Neuronal stem cell (in vitro differentiated cells): Measurements from ENCODE around the gene ERICH6.

Experiments used
- DNase-seq: peaks from one replicate; pipeline ENCODE4 v3.0.0-alpha.2; 2013; ENCODE audit warnings: low spot score
- H2AFZ ChIP-seq: one replicate; pipeline ENCODE4 v1.6.1; 2013; ENCODE audit warnings: mild to moderate bottlenecking, low read length, inconsistent platforms
- H2AK5ac ChIP-seq: 2 replicates; pipeline ENCODE4 v1.6.1; 2013; ENCODE audit warnings: low read depth, mild to moderate bottlenecking, inconsistent platforms, low read length, moderate library complexity, mixed read lengths
- H2BK120ac ChIP-seq: 2 replicates; pipeline ENCODE4 v1.6.1; 2013; ENCODE audit warnings: low read depth, mild to moderate bottlenecking, inconsistent platforms, low read length, moderate library complexity, mixed read lengths
- H2BK12ac ChIP-seq: one replicate; pipeline ENCODE4 v1.6.1; 2013; ENCODE audit warnings: low read length, inconsistent platforms
- H2BK15ac ChIP-seq: 2 replicates; pipeline ENCODE4 v1.6.1; 2013; ENCODE audit warnings: mild to moderate bottlenecking, low read length, inconsistent platforms, mixed read lengths
- H2BK5ac ChIP-seq: one replicate; pipeline ENCODE4 v1.6.1; 2013; ENCODE audit warnings: inconsistent platforms, mild to moderate bottlenecking, low read length, moderate library complexity
- H3K14ac ChIP-seq: one replicate; pipeline ENCODE4 v1.6.1; 2013; ENCODE audit warnings: low read length, inconsistent platforms
- H3K18ac ChIP-seq: 2 replicates; pipeline ENCODE4 v1.6.1; 2013; ENCODE audit warnings: low read length, inconsistent platforms
- H3K23ac ChIP-seq: 2 replicates; pipeline ENCODE4 v1.6.1; 2013; ENCODE audit warnings: low read depth, mild to moderate bottlenecking, mixed read lengths, low read length, inconsistent platforms; ENCODE audit not compliant: poor library complexity
- H3K27ac ChIP-seq: replicated peaks from 3 replicates; pipeline ENCODE4 v1.5.1; 2013; ENCODE audit warnings: low read length, inconsistent platforms
- H3K27me3 ChIP-seq, 3 experiments: 2 replicates each; pipeline ENCODE4 v1.6.1; 2013; ENCODE audit warnings: low read length in 3 of 3, mild to moderate bottlenecking in 2 of 3, inconsistent platforms in 1 of 3, low read depth in 1 of 3, mixed read lengths in 1 of 3, moderate library complexity in 1 of 3; ENCODE audit not compliant: control insufficient read depth in 3 of 3, insufficient read depth in 3 of 3
- H3K36me3 ChIP-seq, 2 donors: replicated peaks in 1 of 2; 2 replicates each; pipeline ENCODE4 v1.6.1; 2013; ENCODE audit warnings: low read length in 2 of 2; ENCODE audit not compliant: control insufficient read depth in 2 of 2, insufficient read depth in 2 of 2
- H3K4ac ChIP-seq: 2 replicates; pipeline ENCODE4 v1.6.1; 2013; ENCODE audit warnings: inconsistent platforms, mild to moderate bottlenecking, low read length, moderate library complexity
- H3K4me1 ChIP-seq, 2 donors: 1 replicate in 1 of 2; 2 replicates in 1 of 2; pipeline ENCODE4 v1.6.1; 2013; ENCODE audit warnings: low read length in 2 of 2, low read depth in 1 of 2; ENCODE audit not compliant: control insufficient read depth in 2 of 2, insufficient read depth in 1 of 2
- H3K4me2 ChIP-seq: one replicate; pipeline ENCODE4 v1.6.1; 2013; ENCODE audit warnings: mild to moderate bottlenecking, low read length, inconsistent platforms; ENCODE audit not compliant: insufficient read depth, poor library complexity, severe bottlenecking
- H3K4me3 ChIP-seq, 2 donors: 2 replicates each; pipeline ENCODE4 v1.5.1; 2013; ENCODE audit warnings: low read length in 2 of 2, mild to moderate bottlenecking in 2 of 2, inconsistent platforms in 1 of 2, moderate library complexity in 1 of 2
- H3K79me1 ChIP-seq: one replicate; pipeline ENCODE4 v1.6.1; 2013; ENCODE audit warnings: low read depth, mild to moderate bottlenecking, inconsistent platforms, low read length, moderate library complexity
- H3K9ac ChIP-seq: one replicate; pipeline ENCODE4 v1.6.1; 2013; ENCODE audit warnings: mild to moderate bottlenecking, low read depth, low read length, inconsistent platforms; ENCODE audit not compliant: poor library complexity
- H3K9me3 ChIP-seq, 2 donors: replicated peaks in 1 of 2; 2 replicates each; pipeline versions ENCODE3 to v1.6.1; 2013; ENCODE audit warnings: low read length in 2 of 2, mild to moderate bottlenecking in 2 of 2, inconsistent platforms in 1 of 2, low read depth in 1 of 2, mixed read lengths in 1 of 2, moderate library complexity in 1 of 2; ENCODE audit not compliant: control insufficient read depth in 2 of 2, insufficient read depth in 1 of 2
- H4K8ac ChIP-seq: one replicate; pipeline ENCODE4 v1.6.1; 2013; ENCODE audit warnings: low read depth, mild to moderate bottlenecking, inconsistent platforms, low read length, moderate library complexity
- H4K91ac ChIP-seq: one replicate; pipeline ENCODE4 v1.6.1; 2013; ENCODE audit warnings: low read length, low read depth, mild to moderate bottlenecking, inconsistent platforms; ENCODE audit not compliant: poor library complexity
- WGBS, 2 donors: extraction: QIAGEN DNeasy Blood & Tissue Kit; methylation state at CpG; one replicate each; pipeline ENCODE4 v1.1.7; 2013; ENCODE audit warnings: missing lambda C conversion rate in 2 of 2, mixed read lengths in 1 of 2; ENCODE audit not compliant: insufficient read length in 2 of 2, insufficient replicate concordance in 1 of 2; ENCODE audit errors: extremely low coverage in 2 of 2; 5-methylcytosine and 5-hydroxymethylcytosine counted together

ERICH6 gene

GRCh38 chr3:150681057-150681456, 22.7 kb downstream of the ERICH6 start:
- no peak overlapping the region for H2BK15ac ChIP-seq
- WGBS, 2 donors: no CpG with 5 or more reads among the region's 2 CpGs
- no peak overlapping the region for H3K4me2 ChIP-seq
- H3K23ac ChIP-seq: no peak overlapping the region
- H2BK12ac ChIP-seq: no peak overlapping the region
- no peak overlapping the region for H3K14ac ChIP-seq
- no peaks in the 10 kb centered on the region for H3K36me3 ChIP-seq
- H2BK5ac ChIP-seq: no peak overlapping the region
- no peak overlapping the region for H2BK120ac ChIP-seq
- H2AK5ac ChIP-seq: no peak overlapping the region
- no peak overlapping the region for H2AFZ ChIP-seq
- H3K79me1 ChIP-seq: no peaks in the 10 kb centered on the region
- H3K4me1 ChIP-seq: no peaks in the 10 kb centered on the region
- peaks cover 0 to 3% (median 0%) of the 10 kb centered on the region in 3 experiments for H3K27me3 ChIP-seq
- no peak for DNase-seq
- H4K8ac ChIP-seq: no peak overlapping the region
- no peak overlapping the region for H3K18ac ChIP-seq
- no peak overlapping the region for H3K27ac ChIP-seq
- H3K9ac ChIP-seq: no peak overlapping the region
- no peak overlapping the region for H4K91ac ChIP-seq
- H3K9me3 ChIP-seq: no peaks in the 10 kb centered on the region
- no peak overlapping the region for H3K4ac ChIP-seq
- H3K4me3 ChIP-seq: no peak overlapping the region

- H4K8ac ChIP-seq: no peak overlapping the region
Observed at GRCh38 chr3:150680562-150680961, 23.2 kb downstream of the ERICH6 start.

GRCh38 chr3:150675587-150675986, 28.1 kb downstream of the ERICH6 start:
- Histone ChIP-seq H3K36me3 (no peaks in the 10 kb centered on the region), H3K23ac (no peak overlapping the region), H3K27ac (no peak overlapping the region), H2BK5ac (no peak overlapping the region), H3K27me3 (no peaks in the 10 kb centered on the region), H3K4me3 (no peak overlapping the region), H3K9me3 (no peaks in the 10 kb centered on the region), H2AK5ac (no peak overlapping the region), H3K79me1 (no peaks in the 10 kb centered on the region), H2AFZ (no peak overlapping the region), H2BK15ac (no peak overlapping the region), H2BK120ac (no peak overlapping the region), H3K4me2 (no peak overlapping the region), H4K91ac (no peak overlapping the region), H3K18ac (no peak overlapping the region), H4K8ac (no peak overlapping the region), H3K4me1 (no peaks in the 10 kb centered on the region), H3K14ac (no peak overlapping the region), H3K9ac (no peak overlapping the region), H3K4ac (no peak overlapping the region), H2BK12ac (no peak overlapping the region)
- no peak for DNase-seq

More at GRCh38 chr3:150680562-150680961, 23.2 kb downstream of the ERICH6 start:
- no peak overlapping the region for H3K4ac ChIP-seq
- no peak overlapping the region for H3K14ac ChIP-seq
- no peak overlapping the region for H2BK15ac ChIP-seq
- no peak overlapping the region for H4K91ac ChIP-seq
- H3K4me2 ChIP-seq: no peak overlapping the region
- no peak overlapping the region for H3K23ac ChIP-seq
- no peak overlapping the region for H2AFZ ChIP-seq
- no peak overlapping the region for H2AK5ac ChIP-seq
- no peaks in the 10 kb centered on the region for H3K79me1 ChIP-seq
- no peaks in the 10 kb centered on the region for H3K9me3 ChIP-seq
- H2BK120ac ChIP-seq: no peak overlapping the region
- H2BK5ac ChIP-seq: no peak overlapping the region
- H3K27me3 ChIP-seq: peaks cover 0 to 3% (median 0%) of the 10 kb centered on the region in 3 experiments
- H3K18ac ChIP-seq: no peak overlapping the region
- WGBS, 2 donors: no CpG with 5 or more reads among the region's 5 CpGs
- no peak overlapping the region for H3K9ac ChIP-seq
- no peaks in the 10 kb centered on the region for H3K4me1 ChIP-seq
- no peak overlapping the region for H2BK12ac ChIP-seq
- no peak overlapping the region for H3K4me3 ChIP-seq
- DNase-seq: no peak
- H3K36me3 ChIP-seq: no peaks in the 10 kb centered on the region
- no peak overlapping the region for H3K27ac ChIP-seq

GRCh38 chr3:150673966-150674365, 29.8 kb downstream of the ERICH6 start:
- WGBS, 2 donors: no CpG with 5 or more reads among the region's 3 CpGs
- H2BK5ac ChIP-seq: no peak overlapping the region
- no peaks in the 10 kb centered on the region for H3K9me3 ChIP-seq
- H2AFZ ChIP-seq: no peak overlapping the region
- no peak overlapping the region for H2BK15ac ChIP-seq
- no peaks in the 10 kb centered on the region for H3K79me1 ChIP-seq
- H3K27me3 ChIP-seq: no peaks in the 10 kb centered on the region
- H4K8ac ChIP-seq: no peak overlapping the region
- H3K36me3 ChIP-seq: no peaks in the 10 kb centered on the region
- no peak for DNase-seq
- H3K4me2 ChIP-seq: no peak overlapping the region
- no peak overlapping the region for H3K14ac ChIP-seq
- H3K4me3 ChIP-seq: no peak overlapping the region
- no peaks in the 10 kb centered on the region for H3K4me1 ChIP-seq
- no peak overlapping the region for H2BK12ac ChIP-seq
- no peak overlapping the region for H2AK5ac ChIP-seq
- no peak overlapping the region for H2BK120ac ChIP-seq
- H3K23ac ChIP-seq: no peak overlapping the region
- H3K9ac ChIP-seq: no peak overlapping the region
- H3K18ac ChIP-seq: no peak overlapping the region
- H3K27ac ChIP-seq: no peak overlapping the region
- H4K91ac ChIP-seq: no peak overlapping the region
- H3K4ac ChIP-seq: no peak overlapping the region
